HG03575 (cell line): ENCODE results near the gene CCDC85A.

Experiments
- ATAC-seq: cut with Tn5 transposase; IDR thresholded peaks from one replicate; pipeline ENCODE4 v1.9.1; 2021; ENCODE audit not compliant: unreplicated experiment, insufficient number of reproducible peaks, low FRiP score; ENCODE audit errors: extremely low read depth

CCDC85A gene

DNA sequence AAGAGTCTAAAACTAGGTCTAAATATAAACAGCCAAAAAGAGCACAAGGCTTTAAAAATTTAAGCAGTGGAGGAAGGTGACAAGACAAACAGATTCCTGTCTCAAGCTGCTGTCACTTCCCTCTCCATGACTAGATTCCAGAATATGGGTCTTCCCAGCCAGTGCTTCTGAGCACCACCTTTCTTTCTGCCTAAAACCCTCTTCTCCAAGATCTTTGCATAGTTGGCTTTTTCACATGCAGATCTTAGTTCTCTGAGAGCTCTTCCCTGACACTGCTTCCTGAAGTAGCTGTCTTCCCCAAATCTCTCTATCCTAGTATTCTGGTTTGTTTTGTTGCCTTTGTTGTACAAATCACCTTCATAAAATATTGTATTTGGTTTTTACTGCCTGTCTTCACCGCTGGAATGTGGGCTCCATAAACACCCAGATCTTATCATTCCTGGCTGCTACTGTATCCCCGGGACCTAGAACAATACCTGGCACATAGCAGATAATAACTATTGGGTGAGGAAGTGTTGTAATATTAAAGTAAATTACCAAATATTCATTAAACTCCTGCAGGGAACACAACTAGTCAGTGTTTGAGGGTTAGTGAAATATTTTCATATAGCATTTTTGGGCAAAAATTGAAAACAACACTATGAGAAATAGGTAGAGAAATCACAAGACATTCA lies 150.2 kb downstream of the CCDC85A start:
- no peak for ATAC-seq

DNA sequence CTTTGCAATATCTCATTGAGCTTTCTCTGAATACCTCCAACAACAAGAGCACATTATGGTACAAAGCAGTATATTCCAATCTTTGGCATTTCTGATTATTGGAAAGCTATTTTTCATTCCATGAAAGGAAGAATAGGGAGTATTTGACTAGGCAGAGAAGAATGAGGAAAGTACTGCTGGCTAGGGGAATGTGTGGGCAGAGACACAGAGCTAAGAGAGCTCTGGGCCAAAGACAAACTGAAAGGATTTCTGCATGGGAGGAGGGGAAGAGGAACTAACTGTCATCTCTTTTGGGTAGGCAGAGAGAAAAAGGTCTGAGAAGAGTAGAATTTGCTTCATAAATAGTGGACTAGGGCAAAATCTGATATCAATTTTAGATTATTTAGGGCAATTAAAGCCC lies 150.8 kb downstream of the CCDC85A start:
- ATAC-seq: no peak

DNA sequence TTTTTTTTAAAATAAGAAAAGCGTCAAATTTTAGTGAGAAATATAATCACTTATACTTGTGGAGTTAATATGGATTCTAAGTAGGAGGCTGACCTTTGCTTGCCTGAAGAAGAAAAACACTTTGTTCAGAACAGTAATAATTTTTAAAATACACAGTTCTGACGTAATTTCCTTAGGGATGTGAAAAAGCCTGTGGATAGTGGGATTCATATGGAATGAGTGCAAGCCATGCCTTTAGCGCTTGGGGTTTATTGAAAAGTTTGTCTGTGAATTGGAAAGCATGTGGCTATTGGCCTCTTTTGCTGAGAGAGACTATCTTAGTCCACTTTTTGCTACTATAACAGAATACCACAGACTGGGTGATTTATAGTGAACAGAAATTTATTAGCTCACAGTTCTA lies 151.3 kb downstream of the CCDC85A start:
- ATAC-seq: no peak

DNA sequence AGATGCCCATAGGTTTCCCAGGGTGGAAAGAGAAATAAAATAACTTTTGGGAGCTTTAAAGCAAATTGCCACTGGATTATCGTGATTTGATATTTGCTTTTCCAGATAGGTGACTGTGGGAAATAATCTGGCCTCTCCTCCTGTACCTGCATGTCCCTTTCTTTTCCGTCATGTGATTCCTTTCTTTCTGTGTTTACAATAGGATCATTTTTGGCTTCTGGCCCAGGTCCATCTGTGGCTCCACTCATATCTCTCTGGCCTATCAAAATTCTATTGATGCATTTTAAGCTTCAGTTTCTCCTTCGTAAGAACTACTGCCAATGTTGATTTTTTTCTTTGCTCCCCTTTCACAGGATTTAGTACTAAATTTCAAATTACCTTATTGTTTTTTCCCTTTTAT lies 153.6 kb downstream of the CCDC85A start:
- ATAC-seq: no peak

DNA sequence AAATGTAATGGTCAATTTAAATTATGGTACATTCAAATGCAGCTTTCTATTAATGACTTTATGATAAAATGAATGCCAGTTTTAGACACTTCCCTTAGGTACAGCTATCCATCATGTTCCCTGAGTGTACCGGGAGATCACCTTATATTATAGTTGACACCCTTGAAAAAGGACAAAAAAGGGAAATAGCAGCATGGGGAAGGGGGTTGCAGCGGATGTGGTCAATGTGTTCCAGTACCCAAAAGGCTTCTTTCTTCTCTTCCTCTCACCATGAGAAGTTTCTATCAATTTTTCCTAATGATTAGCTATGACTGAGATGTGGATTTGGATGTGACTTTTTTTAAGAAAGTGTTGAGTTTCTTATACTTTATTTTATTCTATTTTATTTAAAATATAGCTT lies 154.4 kb downstream of the CCDC85A start:
- ATAC-seq: no peak

DNA sequence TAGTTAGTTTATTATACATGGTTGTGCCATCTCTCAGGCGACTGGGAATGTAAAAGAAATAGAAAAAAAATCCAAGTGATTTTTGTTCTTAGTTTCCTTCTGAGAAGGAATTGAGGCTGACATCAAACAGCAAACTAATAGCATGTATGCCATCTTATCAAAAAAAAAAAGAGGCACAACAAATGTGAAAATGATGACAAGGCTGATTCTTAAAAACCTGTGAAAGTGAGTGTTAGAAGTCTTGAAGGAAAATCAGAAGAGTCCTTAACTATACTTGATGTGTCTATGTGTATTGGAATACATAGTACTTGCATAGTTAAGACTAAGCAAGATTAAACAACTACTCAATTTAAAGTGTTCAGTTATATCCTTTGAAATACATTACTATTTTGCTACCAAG lies 161.0 kb downstream of the CCDC85A start:
- no peak for ATAC-seq

DNA sequence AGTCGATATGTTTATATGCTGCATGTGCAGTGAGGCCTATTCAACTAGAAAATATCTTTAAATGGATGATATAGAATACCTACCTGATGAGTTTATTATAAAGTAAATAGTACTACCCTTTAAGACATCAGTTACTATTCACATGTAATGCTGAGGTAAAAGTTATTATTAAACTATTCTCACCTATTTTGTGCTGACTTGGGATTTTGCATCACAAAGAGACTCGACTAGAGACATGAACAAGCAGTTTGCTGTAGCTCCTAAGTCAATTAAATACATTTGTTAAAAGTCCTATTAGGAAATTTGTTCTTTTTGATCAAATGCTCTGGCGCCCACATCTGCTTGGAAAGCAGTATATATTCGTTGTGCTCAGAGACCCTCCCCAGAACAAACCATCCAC lies 164.1 kb downstream of the CCDC85A start:
- no peak for ATAC-seq

DNA sequence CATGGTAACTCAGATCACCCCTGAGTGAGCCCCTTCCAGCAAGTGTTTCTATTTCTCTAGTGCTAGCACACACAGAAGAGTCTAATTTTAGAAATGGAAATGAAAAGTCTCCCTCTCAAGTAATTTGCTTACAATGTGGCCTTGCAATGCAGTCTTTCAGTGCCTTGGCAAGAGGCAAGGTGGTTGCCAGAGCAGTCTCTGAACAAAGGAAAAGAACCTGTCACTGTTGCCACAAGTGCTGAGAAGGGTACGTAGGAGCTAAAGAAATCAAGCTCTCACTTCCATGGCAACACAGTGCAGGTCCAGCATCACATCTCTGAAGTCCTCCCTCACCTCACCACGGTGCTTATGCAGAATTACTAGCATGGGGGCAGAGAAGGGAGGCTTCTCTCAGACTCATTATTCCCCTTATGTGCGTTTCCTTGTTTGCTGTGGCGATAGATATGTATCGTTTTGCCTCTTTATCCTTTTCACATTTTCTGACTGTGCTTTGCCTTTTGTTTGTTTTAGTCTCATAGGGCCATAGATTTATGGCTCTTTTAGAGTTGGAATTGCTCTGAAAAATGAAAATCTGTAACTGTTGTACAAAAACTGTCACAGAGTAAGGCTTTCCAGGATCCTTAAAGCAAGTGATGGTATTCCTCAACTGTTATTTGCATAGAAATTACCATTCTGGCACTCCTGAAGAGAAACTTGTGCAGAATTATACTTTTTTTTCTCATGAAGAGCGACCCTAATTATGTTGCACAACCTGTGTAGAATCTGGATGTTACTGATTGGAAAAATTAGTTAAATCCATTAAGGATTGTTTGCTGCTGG lies 164.8 kb downstream of the CCDC85A start:
- no peak for ATAC-seq

DNA sequence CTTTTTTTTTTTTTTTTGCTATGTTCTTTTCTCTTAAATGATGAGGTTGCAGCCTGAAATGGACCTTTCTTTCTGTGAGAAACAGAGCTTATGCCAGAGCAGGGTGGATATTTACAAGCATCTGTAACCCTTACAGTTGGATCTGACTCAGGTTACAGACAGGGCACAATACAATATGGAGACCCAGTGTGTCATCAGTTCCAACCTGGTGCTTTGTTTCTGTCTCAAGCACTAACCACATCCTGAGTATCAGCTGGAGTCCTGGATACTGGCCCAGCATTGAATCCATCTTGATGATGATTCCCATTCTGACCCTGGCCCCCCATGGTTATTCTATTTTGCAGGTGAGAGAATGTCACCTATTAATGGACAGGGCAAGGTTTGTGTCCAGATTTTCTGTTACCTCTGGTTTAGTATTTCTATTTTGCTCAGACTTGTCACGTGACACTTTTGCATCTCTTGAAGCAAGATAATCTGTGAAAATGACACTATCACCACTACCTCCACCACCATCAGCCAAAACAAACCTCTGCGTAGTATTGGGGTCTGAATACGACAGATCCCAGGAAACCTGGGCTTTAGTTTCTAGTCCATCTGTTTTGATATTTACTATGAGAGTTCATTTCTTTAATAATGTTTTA lies 174.0 kb downstream of the CCDC85A start:
- ATAC-seq: no peak

DNA sequence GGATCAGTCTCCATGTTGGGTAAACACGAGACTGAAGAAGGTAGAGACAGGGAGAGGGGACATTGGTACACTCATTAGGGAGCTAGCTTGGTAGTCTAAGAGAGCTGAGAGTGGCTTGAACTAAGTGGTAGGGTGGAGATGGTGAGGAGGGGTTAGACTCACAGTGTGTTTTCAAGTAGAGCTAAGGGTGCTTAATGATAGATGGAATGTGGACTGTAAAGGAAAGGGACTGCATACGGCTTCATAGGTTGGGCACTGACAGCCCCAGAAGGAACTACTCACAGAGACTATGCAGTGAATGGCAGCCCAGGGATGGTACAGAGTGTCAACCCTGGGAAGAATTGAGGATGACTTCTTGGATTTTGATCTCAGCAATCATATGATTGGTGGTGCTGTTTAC lies 178.1 kb downstream of the CCDC85A start:
- no peak for ATAC-seq

DNA sequence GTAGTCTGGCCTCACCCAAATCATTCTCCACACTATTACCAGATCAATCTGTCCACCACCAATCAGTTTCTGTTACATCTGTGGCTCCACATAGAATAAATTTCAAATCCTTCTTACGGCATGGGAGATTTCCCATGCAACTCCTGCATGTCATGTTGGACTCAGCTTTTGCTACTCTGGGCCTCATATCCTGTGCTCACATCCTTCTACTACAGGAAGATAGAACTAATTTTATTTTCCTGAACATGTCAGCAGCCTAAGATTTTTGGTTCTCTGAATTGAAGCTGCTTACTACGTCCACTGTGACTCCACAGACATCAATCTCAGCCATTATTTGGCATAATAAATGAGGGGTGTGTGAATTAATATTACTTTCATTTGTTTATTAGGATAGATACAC lies 181.1 kb downstream of the CCDC85A start:
- no peak for ATAC-seq

DNA sequence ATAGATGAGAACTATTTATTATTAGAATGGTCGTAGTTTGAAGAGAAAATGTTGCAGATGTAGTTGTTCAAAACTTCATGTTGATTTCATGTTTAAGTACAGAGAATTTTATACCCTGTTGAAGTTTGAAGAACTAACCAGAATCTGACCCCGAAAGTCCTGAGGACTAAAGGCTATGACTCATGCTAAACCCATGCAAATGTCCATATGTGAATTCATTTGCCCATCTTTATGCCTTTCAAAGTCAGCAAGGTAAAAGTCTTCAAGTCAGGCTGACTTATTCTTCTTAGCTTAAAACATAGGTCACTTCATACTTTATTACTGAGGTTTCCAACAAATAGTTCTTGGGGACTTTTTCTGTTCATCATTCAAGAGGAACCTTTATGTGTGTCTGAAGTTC lies 185.5 kb downstream of the CCDC85A start:
- no peak for ATAC-seq

DNA sequence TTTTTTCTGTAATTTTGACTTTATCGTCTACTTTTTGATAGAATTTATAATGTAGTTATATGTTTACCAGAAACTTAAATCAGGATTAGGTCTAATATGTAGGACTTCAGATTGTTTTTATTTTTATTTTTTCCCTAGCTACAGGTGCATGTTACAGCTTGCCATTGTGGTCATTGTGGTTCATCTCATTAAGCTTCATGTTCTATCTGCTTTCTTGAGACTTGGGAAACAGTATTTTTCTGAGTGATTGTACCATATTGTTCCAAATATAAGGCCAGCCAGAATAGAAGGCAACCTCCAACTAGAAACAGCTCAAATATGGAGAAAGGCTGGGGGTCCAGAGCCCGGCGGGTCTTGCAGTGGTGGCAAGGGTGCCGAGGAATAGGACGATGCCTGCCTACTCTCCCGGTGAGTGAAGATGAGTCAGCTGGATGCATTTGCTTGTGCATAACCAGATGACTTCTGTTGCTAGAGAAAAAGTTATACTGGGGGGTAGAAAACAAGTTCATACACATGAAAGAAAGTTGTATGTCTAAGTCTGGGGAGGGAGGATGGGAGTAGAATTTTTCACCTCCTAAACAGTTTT lies 188.4 kb downstream of the CCDC85A start:
- no peak for ATAC-seq

DNA sequence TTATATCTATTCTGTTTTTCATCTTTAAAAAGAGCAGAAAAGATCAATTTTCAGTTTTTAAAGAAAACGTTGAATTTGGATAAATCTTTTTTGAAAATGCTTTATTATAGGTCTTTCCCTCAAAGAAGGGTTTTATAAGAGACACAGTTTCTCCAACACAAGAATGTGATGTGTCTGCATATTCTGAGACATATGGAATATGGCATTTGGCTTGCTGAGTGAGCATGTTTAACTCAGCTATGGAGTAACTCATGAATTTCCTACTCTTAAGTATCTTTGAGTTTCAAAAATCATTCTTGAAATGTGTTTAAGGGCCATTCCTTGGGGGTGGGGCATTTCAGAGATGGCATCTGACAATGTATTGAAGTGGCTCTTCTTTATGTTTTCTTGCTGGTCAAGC lies 191.5 kb downstream of the CCDC85A start:
- ATAC-seq: no peak

DNA sequence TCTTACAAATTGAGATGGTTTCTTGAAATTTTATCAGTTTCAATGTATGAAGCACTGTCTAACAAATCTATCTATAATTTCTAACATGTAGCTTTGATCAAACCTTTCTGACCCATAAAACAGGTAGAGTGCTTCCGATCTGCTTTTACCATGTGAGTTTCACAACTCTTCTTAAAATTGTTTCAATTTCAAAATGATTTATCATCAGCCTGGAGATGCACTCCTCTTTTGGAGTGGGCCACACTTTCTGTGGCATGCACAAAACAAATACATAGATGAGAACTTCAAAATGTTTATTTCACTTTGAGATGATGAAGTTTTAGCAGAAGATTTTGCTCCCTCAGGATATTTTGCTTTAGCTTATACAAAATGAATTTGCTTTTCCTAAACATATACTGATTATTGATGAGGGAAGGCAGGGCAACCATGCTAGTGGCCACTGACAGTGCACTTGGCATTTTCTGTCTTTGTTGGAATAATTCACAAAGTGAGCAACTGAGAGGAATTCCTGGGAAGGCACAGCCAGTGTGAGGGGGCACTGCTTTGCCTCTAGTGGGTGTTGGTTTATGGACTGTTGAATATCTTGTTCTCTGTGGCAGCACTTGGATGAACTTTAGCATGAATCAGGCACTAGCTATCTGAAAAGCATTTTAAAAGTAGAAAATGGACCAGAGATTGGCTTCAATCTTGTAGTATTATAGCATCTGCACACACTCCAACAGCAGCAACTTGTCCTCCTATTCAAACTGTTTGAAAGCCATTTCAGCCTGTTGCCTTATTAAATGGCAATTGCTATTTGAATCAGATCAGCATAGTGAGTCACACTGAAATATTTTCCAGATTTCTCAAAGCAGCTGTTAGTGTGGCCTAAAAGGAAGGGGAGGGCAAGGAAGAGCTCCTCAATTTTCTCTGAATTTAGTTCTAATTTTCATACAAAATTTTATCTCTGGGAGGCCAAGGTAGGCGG lies 193.2 kb downstream of the CCDC85A start:
- no peak for ATAC-seq

DNA sequence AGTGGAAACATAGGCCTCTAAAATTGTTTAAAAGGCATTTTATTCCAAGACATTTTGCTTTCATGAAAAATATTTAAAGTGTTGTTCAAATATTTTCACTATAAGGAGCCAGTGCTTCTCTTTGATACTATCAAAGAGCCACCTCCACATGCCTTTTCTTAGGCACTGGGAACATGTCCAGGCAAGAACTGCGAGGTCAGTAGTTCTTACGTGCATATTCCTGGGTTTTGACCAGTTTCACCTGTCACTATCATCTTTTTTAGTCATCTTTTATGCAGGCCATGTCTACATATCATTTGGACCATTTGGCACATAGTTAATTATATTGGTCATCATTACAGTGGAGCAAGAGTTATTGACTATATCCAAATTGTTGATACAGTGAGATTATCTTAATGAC lies 195.3 kb downstream of the CCDC85A start:
- ATAC-seq: no peak

DNA sequence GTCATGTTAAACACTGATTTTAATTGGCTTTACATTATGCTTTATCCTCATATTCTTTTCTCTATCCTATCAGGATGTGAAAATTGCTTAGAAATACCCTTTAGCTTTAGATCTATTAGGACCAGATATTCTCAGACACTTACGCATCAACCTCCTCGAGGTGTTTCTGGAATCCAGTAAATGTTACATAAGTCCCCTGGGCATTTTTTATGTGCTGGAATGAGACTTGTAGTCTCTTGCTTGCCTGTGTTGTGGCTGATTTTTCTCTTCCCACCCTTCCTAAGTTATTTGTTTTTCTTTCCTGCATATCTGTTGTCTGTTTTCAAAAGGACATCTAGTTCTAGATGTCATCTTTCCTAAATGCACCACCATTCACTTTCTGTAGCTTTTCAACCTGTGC lies 197.1 kb downstream of the CCDC85A start:
- ATAC-seq: no peak

DNA sequence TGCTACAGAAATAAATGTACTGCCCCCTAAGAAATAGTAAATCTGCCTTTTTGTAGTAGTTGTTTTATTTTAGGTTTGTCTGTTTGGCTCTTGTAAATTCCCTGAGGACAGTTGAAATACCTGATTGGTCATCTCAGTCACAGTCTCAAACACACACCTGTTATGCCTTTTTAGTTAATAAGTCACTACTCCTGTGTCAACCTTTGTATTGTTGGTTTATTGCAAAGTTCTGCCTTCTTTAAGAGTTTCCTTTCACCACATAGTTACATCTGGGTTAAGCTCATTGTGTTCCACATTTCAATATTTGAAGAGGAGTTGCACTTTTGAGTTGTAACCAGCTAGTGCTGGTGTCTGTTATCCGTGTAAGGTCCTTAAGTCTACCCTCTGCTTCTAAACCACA lies 198.7 kb downstream of the CCDC85A start:
- no peak for ATAC-seq

DNA sequence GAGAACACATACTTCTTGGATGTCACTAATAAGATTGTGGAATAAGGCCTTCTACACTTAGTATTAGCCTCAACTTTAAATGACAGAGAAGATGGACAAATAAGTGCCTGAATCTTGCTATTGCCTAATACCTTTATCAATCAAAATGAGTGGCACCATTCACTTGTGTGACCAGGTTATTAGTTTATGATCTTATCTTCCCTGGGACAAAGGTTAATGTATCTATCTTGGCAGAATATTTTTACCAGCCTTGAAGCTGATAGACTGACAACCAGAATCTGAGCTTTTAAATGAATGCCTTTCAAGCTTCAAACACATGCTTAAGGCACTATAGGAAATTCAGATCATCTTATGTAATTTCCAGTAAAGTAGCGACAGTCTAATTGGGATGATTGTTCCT lies 202.9 kb downstream of the CCDC85A start:
- ATAC-seq: no peak
